GM19023 (cell line): Measurements from ENCODE around the gene SULT1A2.
A peak's percentile ranks its signal among the peaks of the same experiment; 100 is the strongest.
"Not testable (repeated sequence)": the region's sequence is repeated elsewhere in the genome, so short reads cannot be mapped to it uniquely, and the experiment has no call there.

ENCODE experiments used
- ATAC-seq: cut with Tn5 transposase; IDR thresholded peaks from one replicate; pipeline ENCODE4 v1.9.1; 2021; ENCODE audit warnings: mild to moderate bottlenecking, moderate library complexity; ENCODE audit not compliant: unreplicated experiment

Gene SULT1A2

DNA sequence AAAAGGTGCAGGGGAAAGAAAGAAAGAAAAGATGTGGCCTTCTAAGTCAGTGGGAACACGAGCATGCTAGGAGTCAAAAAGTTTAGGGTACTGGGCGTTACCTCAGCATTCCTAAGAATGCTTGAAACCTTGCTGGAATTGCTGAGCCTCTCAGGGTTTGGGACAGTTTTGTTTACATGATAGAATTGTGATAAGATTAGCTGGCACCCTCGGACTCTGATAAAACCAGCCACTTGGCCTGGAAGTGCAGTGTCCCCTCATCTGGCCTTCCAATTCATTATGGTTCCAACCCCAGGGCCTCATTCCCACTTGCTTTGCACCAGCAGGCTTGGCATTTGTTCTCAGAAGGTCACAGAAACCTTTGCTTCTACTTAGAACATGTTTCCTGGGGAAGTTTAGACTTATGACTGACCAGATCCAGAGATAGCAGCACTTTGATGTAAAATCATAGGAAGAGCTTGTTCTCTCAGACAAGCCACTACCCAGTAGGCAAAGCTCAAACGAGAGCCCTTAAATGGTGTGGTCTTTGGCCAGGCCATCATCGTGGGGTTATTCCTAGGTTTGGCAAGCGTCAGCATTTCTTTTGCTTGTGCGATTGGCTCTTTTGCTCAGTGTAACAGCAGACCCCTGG, 35.2 kb downstream of the SULT1A2 start:
- no peak for ATAC-seq

GRCh38 chr16:28558456-28558855, 38.4 kb downstream of the SULT1A2 start:
- ATAC-seq, result no peak

- ATAC-seq, result no peak
Observed at GRCh38 chr16:28556914-28557320, 39.9 kb downstream of the SULT1A2 start.

DNA sequence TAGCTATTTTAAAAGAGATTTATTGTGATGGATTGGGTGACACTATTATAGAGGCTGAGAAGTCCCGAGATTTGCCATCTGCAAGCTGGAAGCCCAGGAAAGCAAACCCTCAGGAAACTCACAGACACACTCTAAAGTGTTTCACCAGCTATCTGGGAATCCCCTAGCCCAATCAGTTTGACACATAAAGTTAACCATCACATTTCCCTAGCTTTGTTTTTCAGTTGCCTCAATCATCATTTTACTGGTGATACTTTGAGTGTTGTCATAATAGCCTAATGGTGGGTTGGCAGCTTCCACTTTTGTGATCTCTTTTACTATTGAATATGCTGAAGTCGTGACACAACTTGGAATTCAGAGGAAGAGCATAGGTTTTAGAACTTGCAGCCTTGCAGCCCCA, 41.3 kb downstream of the SULT1A2 start:
- ATAC-seq, result no peak

- no peak for ATAC-seq
Observed at GRCh38 chr16:28554634-28555423, 42.0 kb downstream of the SULT1A2 start.

- peak; percentile 74 for ATAC-seq
Observed at GRCh38 chr16:28553776-28554633, 42.8 kb downstream of the SULT1A2 start, which contains the start of gene SGF29. SGF29 (plus strand) TSS chr16:28553920; CDS start chr16:28581070, 27,150 bp downstream.

DNA sequence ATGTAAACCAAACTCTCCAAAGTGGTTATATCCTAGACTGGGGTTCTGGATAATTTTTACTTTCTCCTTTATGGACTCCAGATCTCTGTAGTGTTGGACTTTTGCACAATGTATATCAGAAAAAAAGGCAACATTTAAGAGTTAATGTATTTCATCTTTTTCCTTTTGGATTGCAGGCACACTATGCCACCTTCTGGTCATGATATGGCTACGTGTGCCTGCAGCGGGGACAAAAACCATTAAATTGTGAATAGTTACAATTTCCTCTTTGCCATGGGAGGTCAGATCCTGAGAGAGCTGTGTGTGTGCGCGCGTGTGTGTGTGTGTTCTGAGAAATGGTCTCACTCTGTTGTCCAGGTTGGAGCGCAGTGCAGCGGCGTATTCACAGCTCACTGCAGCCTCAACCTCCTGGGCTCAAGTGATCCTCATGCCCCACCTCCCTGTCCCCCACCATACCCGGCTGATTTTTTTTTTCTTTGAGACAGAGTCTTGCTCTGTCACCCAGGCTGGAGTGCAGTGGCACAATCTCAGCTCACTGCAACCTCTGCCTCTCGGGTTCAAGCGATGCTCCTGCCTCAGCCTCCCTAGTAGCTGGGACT, 47.5 kb downstream of the SULT1A2 start:
- ATAC-seq, result no peak

DNA sequence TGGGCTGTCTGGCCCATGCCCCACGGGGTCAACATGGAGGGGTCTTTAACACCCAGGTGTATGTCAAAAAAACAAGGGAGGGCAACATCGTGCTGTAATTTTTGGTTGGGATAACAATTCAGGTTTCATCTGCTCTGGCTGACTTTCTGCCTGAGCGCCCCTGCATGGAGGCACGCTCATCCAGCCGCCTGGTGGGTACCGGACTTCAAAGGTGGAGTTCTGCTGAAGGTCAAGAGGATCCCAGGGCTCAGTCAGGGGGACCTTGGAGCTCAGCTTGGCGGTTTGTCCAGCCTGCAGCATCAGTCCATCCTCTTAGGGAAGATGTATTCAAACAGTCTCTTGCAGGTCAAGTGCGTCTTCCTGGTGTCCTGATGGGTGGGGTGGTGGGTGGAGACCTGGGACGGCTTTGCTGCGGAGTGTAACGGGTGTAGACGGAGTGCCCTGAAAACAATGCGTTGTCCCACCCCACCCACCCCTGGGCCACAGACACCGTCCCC, 48.5 kb downstream of the SULT1A2 start:
- ATAC-seq, result no peak

DNA sequence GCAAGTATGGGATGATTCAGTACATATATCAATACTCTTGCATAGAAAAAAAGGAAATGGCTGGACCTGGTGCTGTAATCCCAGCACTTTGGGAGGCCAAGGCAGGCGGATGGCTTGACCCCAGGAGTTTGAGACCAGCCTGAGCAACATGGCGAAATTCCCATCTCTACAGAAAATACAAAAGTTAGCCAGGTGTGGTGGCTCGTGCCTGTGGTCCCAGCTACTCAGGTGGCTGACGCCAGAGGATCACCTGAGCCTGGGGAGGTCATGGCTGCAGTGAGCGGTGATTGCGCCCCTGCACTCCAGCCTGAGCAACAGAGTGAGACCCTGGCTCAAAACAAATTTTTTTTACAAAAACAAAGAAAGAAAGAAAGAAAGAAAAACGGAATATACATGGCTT, 50.2 kb downstream of the SULT1A2 start:
- ATAC-seq, result no peak

DNA sequence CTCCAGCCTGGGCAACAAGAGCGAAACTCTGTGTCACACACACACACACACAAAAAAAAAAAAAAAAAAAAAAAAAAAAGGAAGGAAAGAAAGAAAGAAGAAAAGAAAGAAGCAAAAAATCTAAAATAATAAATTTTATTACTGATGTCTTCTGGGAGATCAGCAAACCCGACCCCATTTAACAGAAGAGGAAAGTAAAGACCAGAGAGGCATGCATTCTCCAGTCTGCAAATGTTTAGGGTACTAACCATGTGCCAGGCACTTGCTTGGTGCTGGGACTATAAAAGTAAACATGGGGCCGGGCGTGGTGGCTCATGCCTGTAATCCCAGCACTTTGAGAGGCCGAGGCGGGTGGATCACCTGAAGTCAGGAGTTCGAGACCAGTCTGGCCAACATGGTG, 50.9 kb downstream of the SULT1A2 start:
- ATAC-seq, result not testable (repeated sequence)

- no peak for ATAC-seq
Observed at GRCh38 chr16:28544998-28545397, 51.9 kb downstream of the SULT1A2 start.

DNA sequence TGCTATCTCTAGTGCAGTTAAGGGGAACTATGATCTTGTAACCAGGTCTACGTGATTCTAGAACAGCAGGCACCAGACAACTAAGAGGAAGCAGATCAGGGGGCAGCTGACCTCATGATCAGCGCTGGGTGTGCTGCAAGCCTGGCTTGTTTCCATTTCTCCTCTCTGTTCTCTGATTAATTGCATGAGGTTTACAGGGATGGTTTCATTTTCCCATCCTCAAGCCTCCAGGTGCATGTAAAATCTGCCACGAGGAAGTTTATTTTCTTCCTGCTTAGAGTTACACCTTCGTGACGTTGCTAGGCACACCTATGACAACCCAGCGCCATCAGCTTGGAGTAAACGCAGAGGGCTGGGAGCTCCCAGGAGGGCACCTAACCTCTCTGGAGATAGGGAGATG, 53.8 kb downstream of the SULT1A2 start:
- no peak for ATAC-seq

DNA sequence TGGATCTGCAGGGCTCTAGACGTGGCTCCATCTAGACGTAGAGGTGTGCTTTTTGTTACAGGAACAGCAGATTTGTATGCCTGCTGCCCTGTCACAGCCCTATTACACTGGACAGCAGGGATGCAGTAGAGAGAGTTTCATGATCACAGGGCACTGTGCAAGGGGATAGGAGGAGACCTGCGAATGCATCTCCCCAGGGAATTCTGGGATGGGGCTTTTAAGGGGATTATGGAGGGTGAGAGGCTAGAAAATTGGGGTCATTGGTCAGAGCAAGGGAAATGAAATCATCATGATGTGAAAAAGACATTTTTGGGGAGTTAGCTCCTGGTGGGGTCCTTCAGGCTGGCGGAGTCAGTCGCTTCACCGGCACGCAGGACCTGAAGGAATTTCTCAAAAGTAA, 54.2 kb downstream of the SULT1A2 start:
- no peak for ATAC-seq
